T-cell (primary cell): ENCODE data around the gene RAF1. TPM values are rescaled to one million over a fixed set of nuclear protein-coding genes. Genes with fewer than 3 reads are reported as not detected.

Source experiments
- ATAC-seq, 4 experiments: fragments of 200-7000 bp in 3 of 4; fragments of 150-1000 bp in 1 of 4; cut with Tn5 transposase; replicated peaks in 1 of 4; 1 replicate in 3 of 4; 2 replicates in 1 of 4; pipeline ENCODE4 v1.10.0; 2021; ENCODE audit warnings: moderate library complexity in 3 of 4, mild to moderate bottlenecking in 2 of 4, moderate number of reproducible peaks in 1 of 4
- CTCF ChIA-PET, 2 donors: fragments of 300-600 bp; sonication (Branson Sonifier 250); formaldehyde crosslinking; loops; one replicate each; lab custom pipeline; 2022; ENCODE audit warnings: antibody characterized with exemption in 2 of 2; lab: Charles Lee
- POLR2A ChIA-PET, 2 donors: fragments of 300-600 bp; sonication (Branson Sonifier 250); formaldehyde crosslinking; loops; one replicate each; lab custom pipeline; 2022; ENCODE audit warnings: antibody characterized with exemption in 2 of 2; lab: Charles Lee
- DNase-seq, 35 experiments: peaks; one replicate each; pipeline versions ENCODE4 v3.0.0 to v3.0.0-alpha.2; 2013 to 2023
- H3K27ac ChIP-seq: one replicate; pipeline ENCODE4 v1.5.1; 2013; ENCODE audit warnings: low read length
- H3K27me3 ChIP-seq, 2 experiments: replicated peaks in 1 of 2; 1 replicate in 1 of 2; 2 replicates in 1 of 2; pipeline versions ENCODE4 v1.6.1 to v1.7.0; 2013; ENCODE audit warnings: low read length in 1 of 2, mixed read lengths in 1 of 2; ENCODE audit not compliant: control insufficient read depth in 2 of 2, insufficient read depth in 2 of 2; ENCODE audit errors: extremely low read depth in 1 of 2
- H3K36me3 ChIP-seq, 2 donors: 1 replicate in 1 of 2; 2 replicates in 1 of 2; pipeline versions ENCODE4 v1.6.1 to v1.7.0; 2013; ENCODE audit warnings: low read length in 1 of 2; ENCODE audit not compliant: control insufficient read depth in 2 of 2, insufficient read depth in 1 of 2; ENCODE audit errors: extremely low read depth in 1 of 2
- H3K4me1 ChIP-seq, 2 experiments: 1 replicate in 1 of 2; 2 replicates in 1 of 2; pipeline versions ENCODE4 v1.6.1 to v1.7.0; 2013; ENCODE audit warnings: low read length in 2 of 2, mixed read lengths in 1 of 2; ENCODE audit not compliant: insufficient read depth in 2 of 2, control insufficient read depth in 1 of 2; ENCODE audit errors: extremely low read depth in 1 of 2
- H3K4me3 ChIP-seq, 2 donors: 1 replicate in 1 of 2; 2 replicates in 1 of 2; pipeline versions ENCODE4 v1.5.1 to v1.7.0; 2013; ENCODE audit warnings: mild to moderate bottlenecking in 2 of 2, low read length in 1 of 2, moderate library complexity in 1 of 2; ENCODE audit not compliant: control insufficient read depth in 1 of 2; ENCODE audit errors: extremely low read depth in 1 of 2
- H3K9me3 ChIP-seq: 2 replicates; pipeline ENCODE4 v1.7.0; 2013
- H3K27ac Mint-ChIP-seq, 2 donors: one replicate each; pipeline ENCODE4 v1.8.0; 2020 to 2021; ENCODE audit warnings: mild to moderate bottlenecking in 2 of 2, mixed read lengths in 2 of 2
- H3K27me3 Mint-ChIP-seq, 2 donors: one replicate each; pipeline ENCODE4 v1.8.0; 2021 to 2022; ENCODE audit warnings: mixed read lengths in 2 of 2
- H3K36me3 Mint-ChIP-seq: one replicate; pipeline ENCODE4 v1.8.0; 2021; ENCODE audit warnings: mixed read lengths
- H3K4me1 Mint-ChIP-seq, 3 donors: one replicate each; pipeline ENCODE4 v1.8.0; 2020 to 2022; ENCODE audit warnings: mixed read lengths in 3 of 3, mild to moderate bottlenecking in 1 of 3
- H3K4me3 Mint-ChIP-seq, 3 donors: one replicate each; pipeline ENCODE4 v1.8.0; 2020 to 2022; ENCODE audit warnings: mild to moderate bottlenecking in 3 of 3, mixed read lengths in 3 of 3, moderate library complexity in 3 of 3
- H3K9me3 Mint-ChIP-seq, 3 donors: one replicate each; pipeline ENCODE4 v1.8.0; 2020 to 2022; ENCODE audit warnings: mixed read lengths in 3 of 3
- WGBS: methylation state at CpG from one replicate; pipeline ENCODE4 v1.1.5; 2013; ENCODE audit warnings: missing lambda C conversion rate; ENCODE audit not compliant: insufficient coverage; 5-methylcytosine and 5-hydroxymethylcytosine counted together
- total RNA-seq, 35 experiments: library from RNA in 6 of 35; stranded (reverse) in 6 of 35; fragments of 120-200 nt in 1 of 35; gene quantifications; one replicate each; pipeline versions ENCODE4 v1.2.1 to v1.2.4 and lab custom pipeline; 2013 to 2026

Gene RAF1
- total RNA-seq, 5 donors from 2014 or later (not counting 1 experiment from before 2014, with no cell fraction given): 95.3 to 112 (median 105) TPM

- Histone ChIP-seq H3K4me3 (no peak overlapping the region), H3K36me3 (peaks cover 0 to 12% of the 10 kb centered on the region in 2 donors), H3K27me3 (no peaks in the 10 kb centered on the region), H3K27ac (no peak overlapping the region), H3K4me1 (no peaks in the 10 kb centered on the region), H3K9me3 (no peaks in the 10 kb centered on the region)
- WGBS: 97% methylated on average over 5 of the region's 6 CpGs
- CTCF ChIA-PET: interaction anchor here in 1 of 2 donors (0.5 kb wide), 1 partner anchor 402 kb away, joined by 3 read pairs; no protein-coding TSS in a partner anchor
- H3K4me3 Mint-ChIP-seq: no peak overlapping the region
- no peaks in the 10 kb centered on the region for H3K9me3 Mint-ChIP-seq
- no peak for ATAC-seq
- H3K4me1 Mint-ChIP-seq: no peaks in the 10 kb centered on the region
- POLR2A ChIA-PET: no interaction called here
- no peak for DNase-seq
- H3K27ac Mint-ChIP-seq: no peak overlapping the region
- no peaks in the 10 kb centered on the region for H3K27me3 Mint-ChIP-seq
- peaks cover 16% of the 10 kb centered on the region for H3K36me3 Mint-ChIP-seq
These were observed 127.5 kb downstream of the RAF1 start for GRCh38 chr3:12536423-12536822.

Other genes with a start within 250 kb of the RAF1 start
- 10 to 100 TPM; 11.7 to 20.9 (median 18.2) TPM for gene TSEN2, start 179.6 kb downstream of the RAF1 start, total RNA-seq
- not detected for gene MKRN2OS, start 118.6 kb downstream of the RAF1 start, total RNA-seq
- gene MKRN2, start 107.0 kb downstream of the RAF1 start, total RNA-seq: 10 to 100 TPM; 22.2 to 31.7 (median 27.5) TPM
- not detected for gene TMEM40, start 95.1 kb upstream of the RAF1 start, total RNA-seq
- 1 to 10 TPM; 2.1 to 5.9 (median 3.2) TPM for gene CAND2, start 132.6 kb upstream of the RAF1 start, total RNA-seq
- gene RPL32, start 177.4 kb upstream of the RAF1 start, total RNA-seq: 1,000 to 10,000 TPM; 3,117 to 3,787 (median 3,363) TPM